Measurements from ENCODE around the gene DPYSL5.
"Not testable (repeated sequence)": the region's sequence is repeated elsewhere in the genome, so short reads cannot be mapped to it uniquely, and the experiment has no call there.

DPYSL5 gene, protein sequence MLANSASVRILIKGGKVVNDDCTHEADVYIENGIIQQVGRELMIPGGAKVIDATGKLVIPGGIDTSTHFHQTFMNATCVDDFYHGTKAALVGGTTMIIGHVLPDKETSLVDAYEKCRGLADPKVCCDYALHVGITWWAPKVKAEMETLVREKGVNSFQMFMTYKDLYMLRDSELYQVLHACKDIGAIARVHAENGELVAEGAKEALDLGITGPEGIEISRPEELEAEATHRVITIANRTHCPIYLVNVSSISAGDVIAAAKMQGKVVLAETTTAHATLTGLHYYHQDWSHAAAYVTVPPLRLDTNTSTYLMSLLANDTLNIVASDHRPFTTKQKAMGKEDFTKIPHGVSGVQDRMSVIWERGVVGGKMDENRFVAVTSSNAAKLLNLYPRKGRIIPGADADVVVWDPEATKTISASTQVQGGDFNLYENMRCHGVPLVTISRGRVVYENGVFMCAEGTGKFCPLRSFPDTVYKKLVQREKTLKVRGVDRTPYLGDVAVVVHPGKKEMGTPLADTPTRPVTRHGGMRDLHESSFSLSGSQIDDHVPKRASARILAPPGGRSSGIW

DNA sequence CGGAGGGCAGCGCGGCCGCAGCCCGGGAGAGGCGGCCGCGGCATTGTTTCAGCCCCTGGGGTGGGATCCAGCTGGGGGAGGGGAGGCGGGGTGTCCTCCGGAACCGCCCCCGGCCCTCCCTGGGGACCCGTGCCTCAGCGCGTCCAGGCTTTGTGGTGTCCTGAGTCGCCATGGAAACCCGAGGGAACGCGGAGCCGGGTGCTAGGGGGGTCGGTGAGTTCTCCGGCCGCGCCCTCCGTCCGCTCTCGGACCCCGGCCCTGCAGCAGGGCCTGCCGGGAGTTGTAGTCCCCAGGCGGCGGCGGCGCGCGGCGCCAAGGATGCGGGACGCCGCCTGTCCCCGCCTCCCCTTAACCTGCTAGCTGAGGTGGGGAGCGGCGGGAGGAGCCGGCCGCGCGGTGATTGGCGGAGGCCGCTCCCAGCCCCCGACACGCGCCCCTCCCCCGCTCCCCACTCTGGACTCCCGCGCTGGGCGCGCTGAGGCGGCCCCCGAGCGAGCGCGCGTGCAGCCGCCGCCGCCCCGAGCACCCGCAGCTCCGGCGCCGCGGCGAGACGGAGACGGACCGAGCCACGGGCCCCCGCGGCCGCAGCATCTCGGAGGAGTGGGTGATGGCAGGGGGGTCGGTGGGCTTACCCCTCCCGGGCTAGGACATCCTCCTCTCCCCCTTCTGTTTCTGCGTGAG lies at the start of gene DPYSL5:
DPYSL5 (plus strand) TSS at position 478 of the 681 bp plus-strand sequence. CDS start 50,368 bp downstream, outside the sequence.
- peak in 2 of 6 experiments; percentile 13 to 47 for DNase-seq

- DNase-seq = no peak
Measured at GRCh38 chr2:26801328-26801727, 46.6 kb upstream of the DPYSL5 start.

GRCh38 chr2:26801796-26802195 lies 46.1 kb upstream of the DPYSL5 start:
- DNase-seq = no peak

- DNase-seq = no peak
Measured at GRCh38 chr2:26805241-26805676, 42.7 kb upstream of the DPYSL5 start.

DNA sequence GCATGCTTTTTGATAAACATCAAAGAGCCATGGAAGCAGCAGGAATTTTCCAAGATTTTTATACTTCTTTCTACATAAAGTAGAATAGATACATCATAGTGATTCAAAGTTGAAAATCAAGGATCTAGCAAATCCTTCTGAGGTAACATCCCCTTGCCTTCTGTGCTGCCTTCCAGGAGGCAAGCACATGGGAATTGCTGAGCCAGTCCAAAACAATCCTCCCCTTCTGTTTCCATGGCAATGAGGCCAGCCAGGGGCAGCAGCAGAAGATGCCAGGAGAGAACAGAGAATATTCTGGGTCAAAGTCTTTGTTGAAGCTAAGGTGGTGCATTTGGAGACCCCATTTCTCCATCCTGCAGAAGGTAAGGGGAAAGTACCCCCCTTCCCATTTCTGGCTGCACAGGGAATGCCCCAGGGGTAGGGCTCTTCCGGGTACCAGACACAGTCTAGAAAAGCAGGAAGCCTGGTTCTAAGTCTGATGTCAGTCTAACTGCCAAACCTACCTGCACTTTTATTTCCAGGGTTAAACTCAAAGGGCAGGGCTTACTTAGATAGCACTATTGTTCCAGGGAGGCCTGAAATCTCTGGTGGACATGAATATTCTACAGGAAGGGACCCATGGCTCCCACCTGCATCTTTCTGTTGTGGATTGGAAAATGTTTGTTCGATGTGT lies 40.0 kb upstream of the DPYSL5 start:
- no peak for DNase-seq

GRCh38 chr2:26809211-26809610 lies 38.7 kb upstream of the DPYSL5 start:
- no peak for DNase-seq

DNA sequence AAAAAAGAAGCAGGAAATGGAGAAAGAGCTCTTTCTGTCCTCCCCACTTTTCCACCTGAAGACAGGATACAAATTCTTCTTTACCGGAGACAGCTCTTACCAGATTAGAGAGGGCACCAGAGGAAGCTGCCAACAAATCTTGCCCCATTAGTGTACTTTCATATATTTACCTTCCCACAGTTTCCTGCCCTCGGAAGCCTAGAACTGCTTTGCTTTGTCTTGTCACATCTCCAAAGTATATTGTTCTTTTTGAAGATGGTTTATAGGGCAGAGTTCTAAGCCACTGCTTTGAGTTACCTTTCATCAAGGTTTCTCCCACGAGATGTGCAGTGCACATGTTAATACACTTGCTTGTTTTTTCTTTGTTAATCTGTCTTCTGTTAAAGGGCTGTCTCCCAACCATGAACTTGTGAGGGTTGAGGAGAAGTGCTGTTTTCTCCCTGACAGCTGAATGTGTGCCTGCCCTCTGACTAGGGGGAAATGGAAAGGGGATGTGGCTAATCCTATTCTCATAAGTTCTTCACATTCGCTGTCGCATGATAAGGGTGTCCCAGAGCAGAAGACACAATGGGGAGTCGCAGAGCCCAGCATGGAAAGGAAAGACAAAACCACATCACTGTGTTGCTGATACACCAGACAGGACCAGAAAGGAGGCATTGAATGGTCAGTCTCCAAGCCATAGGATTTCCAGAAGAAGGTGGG lies 37.9 kb upstream of the DPYSL5 start:
- DNase-seq = peak in 3 of 6 experiments; percentile 61 to 71 (median 69)

DNA sequence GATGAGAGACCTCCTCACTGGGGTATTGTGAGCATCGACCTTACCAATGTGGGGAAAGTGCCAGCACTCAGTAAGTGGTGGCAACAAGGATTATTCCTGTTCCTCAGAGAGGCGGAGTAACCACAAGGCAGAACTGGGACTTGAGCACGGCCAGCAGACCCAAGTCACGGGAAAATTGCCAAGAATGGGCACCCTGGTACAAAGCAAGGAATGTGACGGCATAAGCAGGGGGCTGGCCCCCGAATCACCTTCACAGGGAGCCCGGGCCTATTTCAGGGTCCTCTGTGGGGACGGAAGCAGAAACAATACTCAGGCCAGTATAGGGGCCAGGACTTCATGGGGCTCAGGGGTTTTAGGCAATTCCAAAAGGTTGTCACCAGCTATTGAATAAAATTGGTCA lies 36.7 kb upstream of the DPYSL5 start:
- DNase-seq = no peak

DNA sequence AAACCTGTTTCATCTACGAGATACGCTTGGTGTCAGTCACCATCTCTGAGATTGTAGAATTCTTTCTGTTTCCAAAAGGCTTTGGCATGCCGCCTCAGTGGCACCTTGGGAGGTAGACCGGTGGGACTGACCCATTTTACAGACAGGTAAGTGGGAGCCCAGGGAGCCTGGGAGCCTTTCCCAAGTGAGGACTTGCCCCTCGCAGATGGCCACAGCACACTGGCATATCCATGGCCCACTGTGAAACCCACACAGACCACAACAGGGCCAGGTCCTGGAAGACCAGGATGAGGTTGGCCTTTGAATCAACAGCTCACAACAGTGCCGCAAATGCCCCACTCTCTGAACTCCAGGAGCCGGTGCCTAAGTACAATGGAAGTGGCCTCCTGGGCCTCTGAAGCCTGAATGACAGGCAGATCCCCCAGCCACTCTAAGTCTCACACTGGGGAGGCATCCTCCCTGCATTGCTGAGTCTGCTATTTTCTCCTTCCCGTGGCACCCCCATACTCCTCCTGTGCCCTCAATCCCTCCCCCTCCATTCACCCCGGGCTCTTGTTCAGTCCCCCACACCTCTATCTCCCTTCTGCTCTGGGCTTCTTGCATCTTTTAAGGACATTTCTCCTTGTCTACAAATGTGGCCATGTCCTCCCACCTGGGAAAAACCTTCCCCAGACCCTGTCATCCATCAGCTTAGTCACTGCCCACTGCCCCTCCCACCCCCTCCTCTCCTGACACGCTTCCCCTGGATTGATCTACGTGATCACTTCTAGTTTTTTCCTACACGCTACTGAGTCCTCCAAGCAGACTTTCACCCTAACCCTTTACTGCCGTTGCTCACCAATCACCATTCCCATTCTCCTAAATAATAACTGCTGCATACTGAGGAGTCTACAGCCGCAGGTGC lies 35.9 kb upstream of the DPYSL5 start:
- DNase-seq = no peak

- no peak for DNase-seq
Measured at GRCh38 chr2:26812731-26813130, 35.2 kb upstream of the DPYSL5 start.

DNA sequence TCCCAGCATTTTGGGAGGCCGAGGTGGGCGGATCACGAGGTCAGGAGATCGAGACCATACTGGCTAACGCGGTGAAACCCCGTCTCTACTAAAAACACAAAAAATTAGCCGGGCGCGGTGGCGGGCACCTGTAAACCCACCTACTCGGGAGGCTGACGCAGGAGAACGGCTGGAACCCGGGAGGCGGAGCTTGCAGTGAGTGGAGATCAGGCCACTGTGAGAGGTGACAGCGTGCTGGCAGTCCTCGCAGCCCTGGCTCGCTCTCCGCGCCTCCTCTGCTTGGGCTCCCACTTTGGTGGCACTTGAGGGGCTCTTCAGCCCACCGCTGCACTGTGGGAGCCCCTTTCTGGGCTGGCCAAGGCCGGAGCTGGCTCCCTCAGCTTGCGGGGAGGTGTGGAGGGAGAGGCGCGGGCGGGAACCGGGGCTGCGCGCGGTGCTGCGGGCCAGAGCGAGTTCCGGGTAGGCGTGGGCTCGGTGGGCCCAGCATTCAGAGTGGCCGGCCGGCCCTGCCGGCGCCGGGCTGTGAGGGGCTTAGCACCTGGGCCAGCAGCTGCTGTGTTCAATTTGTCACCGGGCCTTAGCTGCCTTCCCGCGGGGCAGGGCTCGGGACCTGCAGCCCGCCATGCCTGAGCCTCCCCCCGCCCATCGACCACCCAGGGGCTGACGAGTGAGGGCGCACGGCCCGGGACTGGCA lies 33.7 kb upstream of the DPYSL5 start:
- not testable (repeated sequence) for DNase-seq

DNA sequence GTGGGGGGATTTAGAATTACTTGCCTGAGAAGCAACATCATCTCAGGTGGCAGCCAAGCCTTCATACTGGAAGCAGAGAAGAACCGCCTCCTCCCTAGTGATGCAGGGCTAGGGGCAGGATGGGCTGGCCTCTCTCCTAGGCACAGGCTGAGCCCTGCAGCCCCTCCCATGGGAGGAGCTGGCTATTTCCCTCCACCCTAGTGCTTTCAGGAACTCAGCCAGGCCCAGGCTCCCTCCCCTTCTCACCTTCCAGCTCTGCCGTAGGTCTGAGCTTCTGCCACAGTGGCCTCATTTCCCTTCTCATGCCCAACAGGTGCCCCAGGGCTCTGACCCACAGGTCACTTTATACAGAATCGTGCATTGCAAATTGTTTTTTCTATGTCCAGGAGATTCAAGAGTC lies 31.0 kb upstream of the DPYSL5 start:
- no peak for DNase-seq

DNA sequence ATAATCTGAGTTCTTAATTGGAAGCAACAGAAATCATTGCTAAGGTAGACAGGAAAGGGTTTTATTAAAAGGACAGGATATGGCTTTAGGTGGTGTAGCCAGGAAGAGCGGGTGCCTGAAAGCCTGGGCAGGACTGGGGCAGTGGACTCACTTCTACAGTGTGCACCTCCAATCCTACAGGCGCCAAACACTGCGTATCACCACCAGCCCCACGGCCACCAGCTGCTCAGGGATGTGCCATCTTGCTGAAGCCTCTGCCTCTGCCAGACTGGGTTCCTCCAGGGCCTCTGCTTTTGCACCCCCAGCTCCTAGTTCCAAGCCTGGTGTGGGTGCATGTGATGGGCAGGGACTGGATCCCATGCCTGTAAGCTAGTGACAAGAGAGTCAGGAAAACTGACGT lies 29.7 kb upstream of the DPYSL5 start:
- no peak for DNase-seq

DNA sequence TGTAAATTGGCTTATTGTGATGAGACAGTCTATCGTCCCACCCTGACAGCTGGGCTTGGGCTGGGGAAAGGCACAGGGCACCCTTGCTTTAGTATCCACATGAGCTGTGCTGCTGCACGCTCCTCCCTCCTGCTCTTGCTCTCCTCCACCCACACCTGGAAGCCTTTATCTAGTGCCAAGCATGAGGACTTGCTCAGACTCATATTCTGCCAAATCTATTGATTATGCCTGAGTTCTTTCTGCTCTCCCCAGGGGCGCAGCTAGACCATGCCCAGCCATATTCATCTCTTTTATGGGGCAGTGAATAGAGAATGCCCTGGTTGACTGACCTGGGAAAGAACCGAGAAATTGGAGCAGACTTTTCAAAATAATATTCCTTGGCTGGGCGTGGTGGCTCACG lies 29.0 kb upstream of the DPYSL5 start:
- no peak for DNase-seq

DNA sequence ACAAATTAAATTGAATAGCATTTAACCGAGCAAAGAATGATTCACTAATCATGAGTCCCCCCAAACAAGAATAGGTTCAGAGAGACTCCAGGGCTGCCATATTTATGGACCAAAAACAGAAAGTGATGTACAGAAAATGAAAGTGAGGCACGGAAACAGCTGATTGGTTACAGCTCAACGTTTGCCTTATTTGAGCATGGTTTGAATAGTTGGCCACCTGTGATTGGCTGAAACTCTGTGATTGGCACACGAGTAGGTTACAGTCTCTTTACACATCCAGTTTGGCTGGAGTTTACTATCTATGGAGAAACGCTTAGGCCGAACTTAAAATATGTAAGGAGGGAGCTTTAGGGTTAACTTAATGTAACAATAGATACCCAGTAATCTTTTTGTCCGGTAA lies 27.0 kb upstream of the DPYSL5 start:
- no peak for DNase-seq

GRCh38 chr2:26822877-26823276 lies 25.1 kb upstream of the DPYSL5 start:
- no peak for DNase-seq

DNA sequence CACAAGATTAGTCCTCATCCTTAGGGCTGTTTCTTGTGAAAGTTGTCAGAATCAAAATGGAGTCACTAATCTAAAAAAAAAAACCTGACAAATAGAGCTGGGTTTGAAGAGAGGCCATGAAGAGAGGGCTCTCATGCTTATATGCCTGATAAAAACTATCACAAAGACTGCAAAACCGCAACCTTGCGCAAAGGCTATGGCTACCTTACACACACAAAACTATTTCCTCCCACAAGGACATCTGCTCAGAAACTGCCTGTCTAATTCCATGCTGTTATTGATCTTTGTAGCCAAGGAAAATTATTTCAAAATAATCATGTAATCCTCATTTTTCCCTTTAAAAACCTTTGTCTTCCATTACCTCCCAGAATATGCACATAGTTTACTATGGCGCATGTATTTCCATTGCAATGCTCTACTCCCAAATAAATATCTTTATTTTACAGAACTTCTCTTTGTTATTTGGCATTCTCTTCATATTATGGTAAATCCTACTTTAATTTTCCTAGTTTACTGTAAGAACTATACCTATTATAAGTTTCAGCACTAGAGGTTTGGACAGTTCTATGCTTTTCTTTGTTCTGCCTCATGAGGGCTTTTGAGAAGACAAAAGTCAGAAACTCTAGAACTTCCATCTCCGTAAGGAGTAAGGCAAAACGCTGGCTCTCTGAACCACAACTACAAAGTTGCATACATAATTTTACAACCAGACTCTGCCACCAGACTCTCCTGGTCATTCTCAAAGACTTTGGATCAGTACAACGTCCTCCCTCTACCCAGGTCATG lies 9.6 kb upstream of the DPYSL5 start:
- peak in 1 of 6 experiments; percentile 4 for DNase-seq

- no peak for DNase-seq
Measured at GRCh38 chr2:26840937-26841610, 6.9 kb upstream of the DPYSL5 start.

DNA sequence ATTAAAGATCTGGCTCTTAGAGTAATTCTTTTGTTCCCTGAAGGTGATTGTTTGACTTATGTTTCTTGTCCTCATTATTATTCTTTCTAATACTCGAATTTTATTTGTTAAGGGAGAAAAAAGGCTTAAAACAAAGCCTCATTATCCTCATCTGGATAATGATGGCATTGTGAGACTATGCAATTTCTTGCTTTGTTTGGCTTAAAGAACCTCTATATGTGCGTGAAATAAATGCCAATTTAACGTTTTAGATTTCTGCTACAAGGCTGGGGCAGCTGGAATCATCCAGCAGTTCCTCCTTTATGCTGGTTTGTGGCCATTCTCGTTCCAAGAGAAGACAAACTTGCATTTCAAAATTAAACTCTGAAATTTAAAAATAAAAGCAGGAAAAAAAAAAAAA lies 4.9 kb upstream of the DPYSL5 start:
- DNase-seq = no peak

- DNase-seq = no peak
Measured at GRCh38 chr2:26845021-26845420, 2.9 kb upstream of the DPYSL5 start.

Data from stimulated activated naive CD4-positive, alpha-beta T cell (primary cell).